Endometrium (tissue), 2 donors: ENCODE data around the gene TMEM214.

ENCODE experiments used
- FAIRE-seq: peaks from 2 replicates; lab custom pipeline; 2012; peaks lifted over from hg19 to GRCh38; lab: Jason Lieb, UNC
- donor health status: control.
- donor health status: control.

Gene TMEM214

DNA sequence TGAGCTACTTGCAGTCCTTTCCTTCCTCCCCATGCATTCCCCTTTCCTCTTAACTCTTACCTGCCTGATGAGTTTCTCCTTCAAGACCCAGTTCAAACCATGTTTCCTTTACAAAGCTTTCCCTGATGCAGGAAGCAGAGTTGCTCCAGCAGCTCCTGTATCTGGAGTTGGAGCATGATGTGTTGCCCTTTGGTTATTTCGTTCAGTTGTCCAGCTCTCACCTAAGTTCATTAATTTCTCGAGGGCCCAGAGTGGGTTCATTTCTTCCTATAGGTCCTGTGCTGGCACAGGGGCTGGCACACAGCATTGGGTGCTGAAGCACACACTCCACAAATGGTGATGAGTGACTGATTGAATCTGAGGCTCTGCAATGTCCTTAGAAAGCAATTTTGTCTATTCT is 23.0 kb upstream of the TMEM214 start:
- no peak for FAIRE-seq

GRCh38 chr2:27010139-27010538 is 22.6 kb upstream of the TMEM214 start:
- no peak for FAIRE-seq

DNA sequence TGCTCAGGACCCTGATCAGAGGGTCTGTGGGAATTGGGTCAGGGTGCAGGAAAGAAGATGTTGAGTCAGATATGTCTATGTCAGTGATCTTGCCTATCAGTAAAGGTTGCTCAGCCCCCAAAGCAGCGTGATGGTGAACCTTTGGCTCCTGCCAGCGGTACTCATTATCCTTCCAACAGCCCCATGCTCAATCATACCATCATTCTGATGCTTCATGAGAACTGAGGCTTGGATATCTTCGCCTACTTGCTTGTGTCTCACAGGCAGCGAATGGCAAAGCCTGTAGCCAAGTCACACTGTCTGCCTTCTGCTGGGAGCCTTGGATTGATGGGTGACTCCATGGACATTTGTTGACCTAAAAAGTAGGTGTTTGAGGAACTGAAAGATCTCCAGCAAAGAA is 19.0 kb upstream of the TMEM214 start:
- FAIRE-seq = no peak

GRCh38 chr2:27014771-27015433 is 17.9 kb upstream of the TMEM214 start:
- no peak for FAIRE-seq

DNA sequence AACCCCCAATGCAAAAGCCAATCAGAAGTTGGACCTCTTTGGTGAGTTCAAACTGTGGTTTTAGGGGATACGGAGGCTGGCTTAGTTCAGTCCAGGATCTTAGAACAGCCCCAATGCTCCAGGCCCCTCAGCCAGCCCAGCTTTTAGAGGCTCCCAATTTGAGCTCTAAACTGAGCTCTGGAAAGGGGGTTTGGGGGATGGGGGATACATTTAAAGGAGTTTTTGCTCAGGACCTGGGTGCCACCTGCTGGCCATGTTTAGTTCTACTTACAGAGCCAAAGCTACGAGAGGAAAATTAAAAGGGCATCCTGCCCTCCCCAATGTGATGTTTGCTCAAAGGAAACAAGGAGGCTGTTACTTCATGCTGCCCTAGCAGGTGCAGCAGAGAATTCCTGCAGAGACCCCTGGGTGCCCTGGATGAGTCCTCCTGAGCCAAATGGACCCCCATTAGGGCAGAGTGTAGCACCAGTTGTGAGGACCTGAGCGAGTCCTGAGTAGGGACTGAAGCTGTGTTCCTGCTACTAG is 15.9 kb upstream of the TMEM214 start:
- no peak for FAIRE-seq

DNA sequence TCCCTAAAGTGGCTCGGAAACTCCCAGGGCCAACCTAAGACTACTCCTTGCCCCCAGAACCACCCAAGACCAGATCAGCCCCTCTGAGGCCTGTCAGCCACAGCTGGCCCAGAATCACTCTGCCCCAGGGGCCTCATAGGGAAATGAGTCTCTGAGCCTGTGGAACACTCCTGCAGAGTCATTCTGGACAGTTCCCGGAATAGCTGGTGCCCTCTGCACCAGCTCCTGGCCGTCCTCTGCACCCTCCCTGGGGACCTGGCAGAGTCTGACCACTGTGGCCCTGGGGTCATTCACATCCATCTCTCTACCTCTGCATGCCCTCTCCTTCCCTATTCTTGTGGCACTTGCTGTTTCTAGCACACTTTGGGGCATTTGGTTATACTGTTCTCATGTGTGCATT is 14.6 kb upstream of the TMEM214 start:
- no peak for FAIRE-seq

DNA sequence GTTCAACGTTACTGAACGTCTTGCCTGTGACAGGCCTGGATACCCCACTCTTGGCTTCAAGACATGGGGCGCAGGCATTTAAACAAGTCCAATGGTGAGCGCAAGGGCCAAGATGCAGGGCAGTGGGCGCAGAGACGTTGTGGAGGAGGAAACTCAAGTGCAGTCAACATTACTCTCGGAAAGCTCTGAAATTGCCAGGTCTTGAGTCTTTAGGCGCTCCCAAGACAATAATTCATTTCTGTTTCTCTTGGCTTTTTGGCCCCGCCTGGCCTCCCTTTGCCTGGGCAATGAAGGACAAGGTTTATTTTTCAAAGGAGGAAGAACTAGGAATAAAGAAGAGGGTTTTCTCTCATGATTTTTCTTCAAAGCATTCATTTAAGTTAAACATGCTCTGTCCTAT is 13.3 kb upstream of the TMEM214 start:
- no peak for FAIRE-seq

DNA sequence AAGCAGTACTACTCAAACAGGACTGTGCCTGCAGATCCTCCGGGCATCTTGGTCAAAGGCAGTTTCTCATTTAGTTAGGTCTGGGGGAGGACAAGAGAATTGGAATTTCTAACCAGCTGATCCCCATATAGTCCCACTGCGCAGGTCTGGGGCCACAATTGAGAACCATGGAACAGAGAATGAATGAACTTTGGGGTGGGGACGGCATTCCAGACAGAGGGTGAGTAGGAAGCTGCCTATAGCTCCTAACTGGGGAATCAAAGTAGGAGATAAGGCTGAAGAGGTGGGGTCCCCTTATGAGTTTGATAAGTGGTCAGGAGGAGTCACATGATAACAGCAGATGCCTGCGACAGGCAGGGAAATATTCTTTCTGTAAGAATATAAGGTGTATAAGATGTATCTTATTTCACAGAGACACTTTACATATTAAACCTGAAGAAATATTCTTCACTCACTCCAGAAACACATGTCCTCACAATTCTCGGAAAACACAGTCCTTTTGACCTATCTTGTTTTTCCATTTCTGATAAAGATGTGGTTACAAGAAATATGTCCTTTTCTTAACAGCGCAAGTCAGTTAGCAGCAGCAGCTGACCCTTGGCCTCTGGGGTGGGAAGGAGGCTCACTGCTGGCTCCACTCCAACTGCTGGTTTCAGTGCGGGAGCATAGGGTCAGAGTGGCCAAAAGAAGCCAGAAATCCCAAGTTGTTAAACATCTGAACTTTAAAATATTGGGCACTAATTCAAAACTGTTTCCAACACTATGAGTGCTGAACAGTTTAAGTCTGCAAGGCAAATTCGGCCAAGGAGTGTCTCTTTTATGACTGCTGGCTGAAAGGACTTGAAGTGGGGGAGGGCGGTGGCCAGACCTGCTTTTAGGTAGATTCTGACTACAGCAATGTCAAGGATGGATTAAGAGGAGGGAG is 12.6 kb upstream of the TMEM214 start:
- no peak for FAIRE-seq

DNA sequence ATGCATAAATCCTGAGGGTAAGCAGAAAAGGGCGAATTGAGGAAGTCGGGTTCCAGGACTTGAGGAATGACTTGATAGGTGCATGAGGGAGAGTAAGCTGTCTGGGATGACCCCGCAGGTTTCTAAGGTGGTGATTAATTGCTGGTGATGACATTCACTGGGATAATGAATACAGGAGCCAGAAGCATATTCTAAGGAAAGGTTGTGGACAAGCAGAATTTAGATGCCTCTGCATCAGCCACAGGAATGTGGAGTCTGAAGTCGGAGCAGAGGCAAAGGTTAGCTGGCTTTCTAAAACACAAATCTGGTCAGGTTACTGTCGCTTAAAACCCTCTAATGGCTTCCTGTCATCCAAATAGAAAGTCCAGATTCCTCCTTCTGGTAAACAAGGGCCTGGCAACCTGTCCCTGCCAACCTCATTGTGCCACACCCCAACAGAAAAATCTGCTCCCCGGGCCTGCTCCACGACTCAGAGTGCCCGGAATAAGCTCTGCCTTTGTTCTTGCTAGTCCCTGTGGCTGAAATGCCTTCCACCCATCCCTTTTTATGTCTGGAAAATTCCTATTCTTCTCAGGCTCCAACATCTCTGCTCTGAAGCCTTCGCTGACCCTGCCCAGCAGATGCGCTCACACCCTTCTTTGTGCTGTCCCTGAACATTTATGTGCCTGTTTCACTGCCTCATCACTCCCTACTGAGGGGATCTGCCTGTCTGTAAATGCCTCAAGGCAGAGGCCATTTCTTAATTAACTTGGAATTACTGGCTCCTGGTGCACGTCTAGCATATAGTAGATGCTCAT is 11.3 kb upstream of the TMEM214 start:
- FAIRE-seq = no peak

GRCh38 chr2:27023740-27024139 is 9.0 kb upstream of the TMEM214 start:
- FAIRE-seq = no peak

- FAIRE-seq = no peak
Measured at GRCh38 chr2:27024188-27024587, 8.6 kb upstream of the TMEM214 start.

DNA sequence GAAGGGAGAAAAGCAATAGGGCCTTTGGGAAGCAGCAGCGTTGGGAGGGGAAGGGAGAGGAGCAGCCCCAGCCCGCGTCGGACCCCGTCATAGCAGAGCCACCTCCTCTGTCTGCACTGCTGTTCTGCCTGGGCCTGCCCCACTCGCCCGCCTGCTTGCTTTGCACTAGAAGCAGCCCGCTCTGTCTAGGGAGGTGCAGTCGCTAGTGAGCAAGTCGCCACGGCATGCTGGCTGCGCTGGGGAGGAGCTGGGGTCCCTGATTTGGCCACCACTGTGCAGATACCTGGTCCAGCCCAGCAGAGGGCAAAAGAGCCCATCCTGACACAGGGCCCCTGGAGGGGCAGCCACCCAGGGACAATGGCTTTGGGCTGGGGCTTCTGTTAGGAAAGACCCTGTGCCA is 8.0 kb upstream of the TMEM214 start:
- FAIRE-seq = no peak

DNA sequence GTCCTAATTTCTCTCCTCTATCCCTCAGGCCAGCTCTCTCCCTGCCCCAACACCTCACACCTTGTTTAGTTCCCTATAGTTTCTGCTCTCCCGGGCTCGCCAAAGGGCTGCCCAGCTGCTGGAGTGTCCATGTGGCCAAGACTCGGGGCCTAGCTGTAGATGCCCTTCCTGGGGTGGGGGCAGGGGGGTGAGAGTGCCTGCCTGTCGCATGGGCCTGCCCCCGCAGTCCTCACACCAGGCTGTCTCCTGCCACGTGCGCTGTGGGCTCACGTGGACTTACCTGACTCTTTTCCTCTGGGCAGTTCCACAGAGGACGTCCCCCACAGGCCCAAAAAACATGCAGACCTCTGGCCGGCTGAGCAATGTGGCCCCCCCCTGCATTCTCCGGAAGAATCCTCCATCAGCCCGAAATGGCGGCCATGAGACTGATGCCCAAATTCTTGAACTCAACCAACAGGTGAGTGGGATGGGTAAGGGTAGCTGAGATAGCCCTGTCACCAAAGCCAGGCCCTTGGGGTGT is 7.4 kb upstream of the TMEM214 start:
- no peak for FAIRE-seq

DNA sequence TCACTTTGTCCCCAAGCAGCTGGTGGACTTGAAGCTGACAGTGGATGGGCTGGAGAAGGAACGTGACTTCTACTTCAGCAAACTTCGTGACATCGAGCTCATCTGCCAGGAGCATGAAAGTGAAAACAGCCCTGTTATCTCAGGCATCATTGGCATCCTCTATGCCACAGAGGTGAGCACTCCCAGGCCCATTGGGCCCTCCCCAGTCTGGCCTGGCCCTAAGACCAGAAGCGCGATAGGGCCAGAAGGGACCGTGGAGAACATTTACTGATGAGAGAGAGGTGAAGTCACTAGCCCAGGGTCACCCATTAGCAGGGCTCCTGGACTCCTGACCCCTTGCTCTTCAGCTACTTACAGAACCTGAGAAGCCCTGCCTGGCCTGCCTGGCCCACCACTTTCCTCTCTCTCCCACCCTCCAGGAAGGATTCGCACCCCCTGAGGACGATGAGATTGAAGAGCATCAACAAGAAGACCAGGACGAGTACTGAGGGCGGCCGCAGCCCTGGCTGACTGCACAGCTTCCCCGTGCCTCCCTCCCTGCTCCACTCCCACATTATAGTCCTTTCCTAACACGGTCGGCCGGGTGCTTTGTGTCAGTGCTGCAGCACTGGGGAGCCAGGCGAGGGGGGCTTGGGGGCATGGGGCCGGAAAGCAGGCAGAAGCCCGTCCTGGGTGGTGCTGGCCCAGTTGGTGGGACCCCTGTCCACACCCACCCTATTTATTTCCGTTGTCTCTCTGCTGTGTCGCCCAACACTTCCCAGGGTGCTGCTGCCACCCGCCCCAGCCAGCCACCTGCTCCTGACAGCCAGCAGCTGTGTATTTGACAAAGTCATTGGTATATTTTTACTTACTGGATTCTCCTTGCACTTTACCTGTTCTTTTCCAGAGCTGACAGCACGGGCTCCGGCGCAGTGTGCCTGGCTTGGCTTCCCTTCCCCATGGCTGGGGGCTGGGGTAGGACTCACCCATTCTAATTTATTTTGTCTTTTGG is 6.6 kb upstream of the TMEM214 start:
- FAIRE-seq = no peak

DNA sequence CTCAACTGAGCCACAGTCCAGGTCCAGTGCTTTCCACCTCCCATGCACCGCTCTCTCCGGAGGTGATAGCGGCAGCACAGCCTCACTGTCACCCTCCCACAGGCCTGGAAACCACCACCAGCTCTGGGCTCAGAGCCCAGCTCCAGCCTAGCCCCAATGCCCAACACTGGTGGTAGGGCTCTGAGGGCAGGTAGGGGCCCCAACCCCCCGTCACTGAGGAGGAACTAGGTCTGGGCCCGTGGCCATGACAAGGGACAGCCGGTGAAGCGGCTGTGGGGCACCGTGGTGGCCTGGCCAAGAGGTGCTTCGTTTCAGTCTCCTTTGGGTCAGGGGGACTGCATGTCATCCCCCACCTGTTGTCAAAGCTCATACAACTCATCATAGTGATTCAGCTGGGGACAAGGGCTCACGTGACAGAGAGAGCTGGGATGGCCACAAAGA is 5.5 kb upstream of the TMEM214 start:
- FAIRE-seq = no peak

DNA sequence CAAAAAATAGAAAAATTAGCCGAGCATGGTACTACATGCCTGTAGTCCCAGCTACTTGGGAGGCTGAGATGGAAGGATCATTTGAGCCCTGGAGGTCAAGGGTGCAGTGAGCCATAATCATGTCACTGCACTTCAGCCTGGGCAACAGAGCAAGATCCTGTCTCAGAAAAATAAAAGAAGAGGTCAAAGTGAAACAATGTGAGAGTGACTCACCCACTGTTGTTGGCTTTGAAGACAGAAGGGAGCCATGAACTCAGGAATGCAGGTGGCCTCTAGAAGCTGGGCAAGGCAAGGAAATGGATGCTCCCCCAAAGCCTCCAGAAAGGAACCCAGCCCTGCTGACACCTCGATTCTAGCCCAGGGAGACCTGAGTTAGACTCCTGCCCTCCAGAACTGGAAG is 3.7 kb upstream of the TMEM214 start:
- no peak for FAIRE-seq

DNA sequence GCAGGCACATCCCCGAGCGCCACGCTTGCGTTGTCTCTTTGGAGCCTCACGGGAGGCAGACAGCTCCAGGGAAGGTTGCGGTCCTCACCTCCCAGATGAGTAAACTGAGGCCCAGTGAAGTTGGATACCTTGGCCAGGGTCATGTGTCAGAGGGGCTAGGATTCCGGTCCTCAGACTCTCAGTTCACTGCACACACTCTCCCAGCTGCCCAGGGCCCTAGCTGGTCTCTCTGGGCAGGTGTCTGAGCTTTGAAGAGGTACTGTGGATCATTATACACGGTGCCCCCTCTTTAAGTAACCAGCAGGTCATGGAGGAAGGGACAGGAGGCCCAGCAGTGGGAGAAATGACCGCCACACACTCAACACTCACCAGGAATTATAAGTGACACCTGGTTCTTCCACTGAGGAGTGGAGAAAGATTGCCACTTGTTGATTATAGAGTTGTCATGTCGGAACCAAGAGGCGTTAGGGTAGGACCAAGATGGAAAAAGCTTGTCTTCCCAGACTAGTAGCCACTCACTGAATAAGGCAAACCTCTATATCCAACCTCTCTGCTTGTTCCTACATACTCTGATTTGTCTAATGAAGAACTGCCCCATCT is 588 bp downstream of the TMEM214 start:
- no peak for FAIRE-seq

DNA sequence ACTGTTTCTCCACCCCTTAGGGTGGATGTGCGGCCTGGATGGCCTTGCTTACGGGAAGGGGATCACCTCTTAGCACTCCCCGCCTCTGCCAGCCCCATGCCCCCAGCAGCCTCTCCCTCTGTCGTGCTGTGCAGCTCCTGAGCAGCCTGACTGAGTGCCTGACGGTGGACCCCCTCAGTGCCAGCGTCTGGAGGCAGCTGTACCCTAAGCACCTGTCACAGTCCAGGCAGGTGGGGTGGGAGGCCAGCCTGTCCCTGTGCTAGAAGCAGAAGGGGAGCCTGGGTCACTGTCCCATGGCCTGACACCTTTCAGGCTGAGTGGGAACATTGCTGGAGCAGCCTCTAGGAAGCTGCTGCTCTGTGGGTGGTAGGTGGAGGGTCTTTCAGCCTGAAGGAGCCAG is 5.2 kb downstream of the TMEM214 start:
- FAIRE-seq = no peak

DNA sequence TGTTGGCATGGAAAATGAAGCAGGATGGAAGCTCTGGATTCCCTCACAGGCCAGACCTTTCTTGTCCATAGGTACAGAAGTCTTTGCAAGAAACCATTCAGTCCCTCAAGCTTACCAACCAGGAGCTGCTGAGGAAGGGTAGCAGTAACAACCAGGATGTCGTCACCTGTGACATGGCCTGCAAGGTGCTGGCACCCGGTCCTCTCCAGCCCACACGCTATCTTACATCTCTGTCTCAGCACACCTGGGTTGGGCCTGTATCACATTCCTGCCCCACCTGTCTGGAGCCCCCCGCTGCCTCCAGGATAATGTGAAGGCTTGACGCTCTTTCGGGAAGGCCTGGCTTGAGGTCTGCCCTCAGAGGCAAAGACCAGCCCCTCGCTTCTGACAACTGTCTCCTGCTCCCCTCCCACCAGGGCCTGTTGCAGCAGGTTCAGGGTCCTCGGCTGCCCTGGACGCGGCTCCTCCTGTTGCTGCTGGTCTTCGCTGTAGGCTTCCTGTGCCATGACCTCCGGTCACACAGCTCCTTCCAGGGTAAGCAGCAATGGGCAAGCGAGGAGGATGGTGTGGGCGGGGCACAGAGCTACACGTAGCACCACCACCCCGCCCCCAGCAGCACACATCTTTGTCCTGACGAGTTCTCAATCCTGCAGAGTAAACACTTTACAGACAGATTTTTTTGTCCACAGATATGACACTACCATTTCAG is 6.0 kb downstream of the TMEM214 start:
- FAIRE-seq = no peak

GRCh38 chr2:27039426-27039825 is 6.7 kb downstream of the TMEM214 start:
- FAIRE-seq = no peak
